ENCODE measurements around the gene FXYD7.
A peak's percentile ranks its signal among the peaks of the same experiment; 100 is the strongest.
"Not testable (repeated sequence)": the region's sequence is repeated elsewhere in the genome, so short reads cannot be mapped to it uniquely, and the experiment has no call there.

The FXYD7 gene

DNA sequence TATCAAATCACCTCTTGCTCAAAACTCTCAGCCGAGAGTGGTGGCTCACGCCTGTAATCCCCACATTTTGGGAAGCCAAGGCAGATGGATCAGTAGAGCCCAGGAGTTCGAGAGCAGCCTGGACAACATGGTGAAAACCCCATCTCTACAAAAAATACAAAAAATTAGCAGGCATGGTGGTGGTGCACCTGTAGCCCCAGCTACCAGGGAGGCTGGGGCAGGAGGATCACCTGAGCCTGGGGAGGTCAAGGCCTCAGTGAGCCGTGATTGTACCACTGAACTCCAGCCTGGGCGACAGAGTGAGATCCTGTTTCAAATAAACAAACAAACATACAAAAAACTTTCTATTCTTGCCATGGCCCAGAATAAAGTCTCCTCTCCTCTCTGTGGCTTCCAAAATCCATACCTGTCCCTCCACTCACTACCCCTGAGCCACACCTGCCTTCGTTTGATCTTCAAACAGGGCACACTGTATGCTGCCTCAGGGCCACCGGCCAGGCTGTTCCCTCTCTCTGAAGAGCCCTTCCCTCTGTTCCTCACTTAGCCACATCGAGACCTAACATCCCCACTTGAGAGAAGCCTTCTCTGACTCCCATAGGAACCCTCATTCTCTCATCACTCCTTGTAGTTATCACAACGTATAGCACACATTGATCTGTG, 14.5 kb upstream of the FXYD7 start:
- DNase-seq, result no peak

DNA sequence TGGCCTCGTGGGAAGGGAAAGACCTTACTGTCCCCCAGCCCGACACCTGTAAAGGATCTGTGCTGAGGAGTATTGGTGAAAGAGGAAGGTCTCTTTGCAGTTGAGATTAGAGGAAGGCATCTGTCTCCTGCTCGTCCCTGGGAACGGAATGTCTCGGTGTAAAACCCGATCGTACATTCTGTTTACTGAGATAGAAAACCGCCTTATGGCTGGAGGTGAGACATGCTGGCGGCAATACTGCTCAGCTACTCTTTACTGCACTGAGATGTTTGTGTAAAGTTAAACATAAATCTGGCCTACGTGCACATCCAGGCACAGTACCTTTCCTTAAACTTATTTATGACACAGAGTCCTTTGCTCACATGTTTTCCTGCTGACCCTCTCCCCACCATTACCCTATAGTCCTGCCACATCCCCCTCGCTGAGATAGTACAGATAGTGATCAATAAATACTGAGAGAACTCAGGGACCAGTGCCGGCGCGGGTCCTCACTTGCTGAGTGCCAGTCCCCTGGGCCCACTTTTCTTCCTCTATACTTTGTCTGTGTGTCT, 13.3 kb upstream of the FXYD7 start:
- not testable (repeated sequence) for DNase-seq

DNA sequence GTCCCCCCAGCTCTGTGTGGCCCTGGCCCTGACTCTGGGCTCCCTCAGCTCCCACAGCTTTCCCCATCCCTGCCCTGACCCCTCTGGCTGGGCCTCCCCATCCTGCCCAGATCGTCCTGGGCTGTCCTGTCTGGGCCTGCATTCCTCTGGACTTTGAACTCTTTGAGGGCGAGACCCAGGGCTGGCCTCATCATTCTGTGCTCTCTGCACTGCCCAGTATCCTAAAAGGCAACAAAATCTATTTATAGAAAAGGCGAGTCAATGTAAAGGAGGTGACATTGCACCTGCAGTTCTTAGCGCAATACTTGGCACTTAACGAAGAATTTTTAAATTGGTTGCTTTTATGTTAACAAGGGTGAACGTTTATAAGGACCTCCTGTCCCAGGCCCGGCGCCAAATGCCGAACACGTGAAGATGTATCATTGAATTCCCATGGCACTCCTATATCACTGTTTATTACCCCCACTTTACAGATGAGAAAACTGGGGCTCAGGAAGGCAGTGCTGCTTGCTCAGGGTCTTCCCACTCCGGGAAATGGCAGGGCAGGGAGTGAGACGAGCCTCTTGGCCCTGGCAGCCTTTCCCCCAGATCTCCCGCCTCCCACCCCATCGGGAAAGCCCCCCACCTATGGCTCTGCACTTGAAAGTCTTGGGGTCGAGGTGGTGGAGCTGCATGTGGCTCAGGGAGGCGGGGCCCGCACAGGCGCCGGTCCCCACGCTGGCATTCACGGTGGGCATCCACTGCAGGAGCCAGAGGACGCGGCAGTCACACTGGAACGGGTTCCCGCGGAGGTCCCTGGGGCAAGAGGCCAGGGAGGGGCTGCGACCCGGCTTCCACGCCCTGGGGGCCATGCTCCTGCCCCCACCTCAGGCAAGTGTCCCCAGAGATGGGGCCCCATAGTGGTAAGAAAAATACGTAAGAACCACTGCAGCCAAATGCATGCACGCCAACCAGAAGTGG, 12.0 kb upstream of the FXYD7 start:
- no peak for DNase-seq

DNA sequence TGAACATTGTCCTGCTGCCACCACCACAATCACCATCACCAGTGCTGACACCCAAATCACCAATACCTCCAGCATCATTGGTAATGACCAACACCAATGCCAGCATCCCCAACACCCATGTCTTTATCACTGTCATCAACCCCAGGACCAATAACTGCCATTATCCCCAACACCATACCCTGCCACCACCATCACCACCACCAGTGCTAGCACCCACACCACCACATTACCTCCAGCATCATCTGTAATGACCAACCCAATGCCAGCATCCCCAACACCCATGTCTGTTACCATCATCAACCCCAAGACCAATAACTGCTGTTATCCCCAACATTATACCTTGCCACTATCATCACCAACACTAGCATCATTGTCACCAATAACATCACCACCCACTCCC, 10.8 kb upstream of the FXYD7 start:
- DNase-seq, result no peak

DNA sequence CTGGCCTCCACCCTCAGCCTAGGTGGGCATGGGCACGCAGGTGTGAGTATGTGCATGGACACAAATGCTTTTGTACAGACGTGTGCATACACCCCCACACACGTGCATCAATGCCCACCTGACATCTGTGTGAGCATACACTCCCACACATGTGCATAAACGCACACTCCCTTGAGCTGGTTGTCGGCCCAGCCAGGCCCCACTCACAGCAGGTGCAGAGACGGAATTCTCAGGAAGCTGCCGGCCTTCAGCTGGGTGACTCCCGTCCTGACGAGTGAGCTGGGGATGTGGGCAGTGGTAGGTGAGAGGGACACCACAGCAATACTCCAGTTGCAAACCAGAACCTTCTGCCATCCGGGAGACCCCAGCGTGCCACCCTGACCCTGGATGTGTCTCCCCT, 9.2 kb upstream of the FXYD7 start:
- DNase-seq, result no peak

DNA sequence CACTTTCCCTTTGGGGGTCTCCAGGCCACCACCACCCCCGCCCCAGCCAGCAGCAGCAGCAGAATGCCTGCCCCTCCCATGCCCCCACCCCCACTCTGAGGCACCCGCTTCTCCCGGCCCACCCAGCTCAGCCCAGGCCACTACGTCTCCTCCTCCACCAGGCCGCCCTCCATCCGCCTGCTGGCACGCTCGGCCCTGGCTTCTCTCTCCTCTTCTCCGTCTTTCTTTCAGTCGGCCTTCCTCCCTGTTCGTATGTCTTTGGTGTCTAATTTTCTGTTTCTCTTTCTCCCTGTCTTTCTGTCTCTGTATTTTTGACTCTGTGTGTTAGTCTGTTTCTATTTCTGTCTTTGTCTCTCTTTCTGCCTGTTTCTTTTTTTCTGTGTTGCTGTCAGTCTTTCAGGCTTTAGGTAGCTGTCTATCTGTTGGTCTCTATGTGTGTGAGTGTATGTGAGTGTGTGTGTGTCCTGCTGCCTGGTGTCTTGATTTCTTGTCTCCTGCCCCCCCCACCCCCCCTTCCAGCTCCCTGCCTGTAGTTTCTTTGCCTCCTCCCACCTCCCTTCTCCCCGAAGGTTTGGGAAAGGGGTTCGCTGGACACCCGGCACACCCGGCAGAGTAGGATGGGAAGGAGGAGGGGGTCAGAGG, 8.3 kb upstream of the FXYD7 start, which contains the start of gene LGI4:
Gene LGI4, minus strand, starts transcription at position 459 of the 642 bp plus-strand sequence. Its CDS starts 379 bp downstream, at position 80.
- DNase-seq, result no peak

DNA sequence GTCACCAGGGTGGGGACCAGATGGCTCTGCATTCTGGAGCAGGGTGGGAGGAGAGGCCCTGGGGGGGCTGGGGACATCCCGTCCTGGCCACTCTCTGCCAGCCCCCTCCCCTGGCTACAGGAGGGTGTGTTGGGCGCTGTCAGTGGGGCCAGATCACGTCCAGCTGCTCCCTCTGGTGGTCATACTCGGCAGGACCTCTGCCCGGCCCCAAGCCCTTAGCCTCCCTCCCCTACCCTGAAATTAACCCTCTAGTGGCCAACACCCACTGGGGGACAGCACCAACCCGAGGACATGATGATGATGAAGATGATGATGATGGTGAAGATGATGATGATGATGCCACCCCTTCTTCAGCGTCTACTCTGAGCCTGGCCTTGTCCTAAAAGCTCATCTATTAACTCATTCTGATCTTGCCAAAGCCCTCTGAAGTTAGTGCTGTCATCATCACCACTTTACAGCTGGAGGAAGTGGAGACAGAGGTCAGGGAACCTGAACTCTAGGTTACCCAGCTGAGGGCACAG, 7.6 kb upstream of the FXYD7 start:
- DNase-seq, result no peak

DNA sequence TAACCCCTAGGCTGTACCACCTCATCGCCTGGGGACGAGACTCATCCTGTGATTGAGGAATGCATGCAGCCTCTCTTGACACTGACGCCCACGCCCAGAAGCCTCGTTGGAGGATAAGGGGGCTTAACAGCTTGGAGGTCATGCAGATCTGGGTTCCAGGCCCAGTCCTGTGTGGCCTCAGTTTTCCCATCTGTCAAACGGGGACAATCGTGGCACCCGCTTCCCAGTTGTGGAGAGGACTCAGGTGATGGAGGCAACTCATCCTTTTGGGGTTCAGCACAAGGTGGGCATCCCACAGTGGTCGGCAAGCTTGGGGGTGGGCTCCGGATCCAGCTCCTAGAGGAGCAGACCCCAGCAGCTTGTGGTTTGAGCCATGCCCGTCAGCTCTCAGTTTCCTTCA, 6.8 kb upstream of the FXYD7 start:
- no peak for DNase-seq

DNA sequence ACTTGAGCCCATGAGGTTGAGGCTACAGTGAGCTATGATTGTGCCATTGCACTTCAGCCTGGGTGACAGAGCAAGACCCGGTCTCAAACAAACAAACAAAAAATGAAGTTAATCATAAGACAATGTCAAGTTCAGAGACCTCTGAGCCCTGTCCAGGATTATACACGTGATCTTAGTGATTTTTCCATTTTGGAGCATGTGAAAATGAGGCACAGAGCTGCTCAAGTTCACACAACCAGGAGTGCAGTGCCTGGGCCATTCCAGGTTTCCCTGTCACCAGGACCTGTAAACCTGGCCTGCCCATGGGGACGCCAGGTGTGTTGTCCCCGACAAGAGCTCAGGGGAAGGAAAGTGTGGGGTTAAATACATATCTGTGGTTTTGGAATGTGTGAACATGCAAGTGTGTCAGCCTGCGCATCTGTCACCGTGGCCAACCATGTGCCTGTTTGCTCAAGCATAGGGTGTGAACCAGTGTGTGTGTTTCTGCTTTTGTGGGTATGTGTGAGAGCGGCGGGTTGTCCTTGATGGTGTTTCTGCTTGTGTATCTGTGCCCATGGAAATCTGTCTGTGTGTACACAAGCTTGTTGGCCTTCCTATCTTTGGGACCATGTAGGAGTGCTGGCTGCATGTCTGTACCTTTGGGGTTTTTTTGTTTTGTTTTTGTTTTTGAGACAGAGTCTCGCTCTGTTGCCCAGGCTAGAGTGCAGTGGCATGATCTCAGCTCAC, 5.9 kb upstream of the FXYD7 start:
- no peak for DNase-seq

DNA sequence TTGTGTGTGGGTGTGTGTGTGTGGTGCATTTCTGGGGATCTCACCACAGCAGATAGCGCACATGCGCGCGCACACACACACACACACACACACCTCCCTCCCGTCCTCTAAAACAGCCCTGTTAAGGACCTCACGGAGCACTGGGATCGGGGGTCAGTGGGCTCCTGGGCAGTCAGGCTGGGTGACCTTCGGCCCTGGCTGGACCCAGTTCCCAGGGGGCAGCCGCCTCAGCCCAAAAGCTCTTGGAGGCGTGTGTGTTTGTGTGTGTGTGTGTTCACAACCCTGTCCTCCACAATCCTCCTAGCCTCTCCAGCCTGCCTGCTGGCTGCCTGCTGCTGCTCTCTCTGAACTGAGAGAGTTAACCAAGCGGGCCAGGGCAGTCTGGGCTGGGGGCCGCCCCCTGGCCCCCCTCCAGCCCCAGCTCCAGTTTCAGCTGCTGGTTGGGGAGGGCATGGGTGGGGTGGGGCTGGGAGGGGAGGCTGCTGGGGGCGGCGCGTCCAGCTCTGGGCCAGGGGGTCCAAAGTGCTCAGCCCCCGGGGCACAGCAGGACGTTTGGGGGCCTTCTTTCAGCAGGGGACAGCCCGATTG, 4.7 kb upstream of the FXYD7 start, which contains the start of gene FXYD1:
Gene FXYD1, plus strand, starts transcription at position 520 of the 588 bp plus-strand sequence. CDS start 1,256 bp downstream, outside the sequence.
- DNase-seq, result no peak

DNA sequence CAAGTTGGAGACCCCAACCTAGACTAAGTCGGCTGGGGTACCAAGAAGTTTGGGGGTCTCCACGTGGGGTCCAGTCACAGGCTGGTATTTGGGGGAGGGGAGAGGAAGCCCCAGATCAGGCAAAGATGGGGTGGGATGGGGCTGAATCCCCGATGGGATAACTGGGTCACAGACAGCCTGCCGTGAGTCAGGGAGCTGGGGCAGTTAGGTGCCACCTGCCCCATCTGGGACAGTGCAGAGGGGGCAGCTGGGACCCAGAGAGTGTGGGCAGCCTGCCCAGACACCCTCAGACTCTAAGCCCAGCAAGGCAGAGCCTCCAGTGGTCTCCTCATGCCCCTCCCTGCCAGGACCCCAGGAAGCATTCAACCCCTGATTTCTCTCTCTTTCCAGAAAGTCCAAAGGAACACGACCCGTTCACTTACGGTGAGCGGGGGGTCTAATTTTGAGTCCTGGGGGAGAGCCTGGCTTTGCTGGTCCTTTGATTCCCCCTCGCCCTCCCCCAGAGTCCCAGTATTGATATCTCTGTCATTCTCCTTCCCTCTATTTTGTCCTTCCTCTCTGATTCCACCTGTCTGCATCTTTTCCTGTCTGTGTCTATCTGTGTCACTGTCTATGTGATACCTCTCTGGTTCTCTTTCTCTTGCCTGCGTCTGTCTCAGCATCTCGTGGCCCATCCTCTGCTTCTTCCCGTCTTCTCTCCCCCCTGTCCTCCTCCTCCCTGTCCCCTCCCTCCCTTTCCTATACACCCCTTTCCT, 2.7 kb upstream of the FXYD7 start:
- no peak for DNase-seq

DNA sequence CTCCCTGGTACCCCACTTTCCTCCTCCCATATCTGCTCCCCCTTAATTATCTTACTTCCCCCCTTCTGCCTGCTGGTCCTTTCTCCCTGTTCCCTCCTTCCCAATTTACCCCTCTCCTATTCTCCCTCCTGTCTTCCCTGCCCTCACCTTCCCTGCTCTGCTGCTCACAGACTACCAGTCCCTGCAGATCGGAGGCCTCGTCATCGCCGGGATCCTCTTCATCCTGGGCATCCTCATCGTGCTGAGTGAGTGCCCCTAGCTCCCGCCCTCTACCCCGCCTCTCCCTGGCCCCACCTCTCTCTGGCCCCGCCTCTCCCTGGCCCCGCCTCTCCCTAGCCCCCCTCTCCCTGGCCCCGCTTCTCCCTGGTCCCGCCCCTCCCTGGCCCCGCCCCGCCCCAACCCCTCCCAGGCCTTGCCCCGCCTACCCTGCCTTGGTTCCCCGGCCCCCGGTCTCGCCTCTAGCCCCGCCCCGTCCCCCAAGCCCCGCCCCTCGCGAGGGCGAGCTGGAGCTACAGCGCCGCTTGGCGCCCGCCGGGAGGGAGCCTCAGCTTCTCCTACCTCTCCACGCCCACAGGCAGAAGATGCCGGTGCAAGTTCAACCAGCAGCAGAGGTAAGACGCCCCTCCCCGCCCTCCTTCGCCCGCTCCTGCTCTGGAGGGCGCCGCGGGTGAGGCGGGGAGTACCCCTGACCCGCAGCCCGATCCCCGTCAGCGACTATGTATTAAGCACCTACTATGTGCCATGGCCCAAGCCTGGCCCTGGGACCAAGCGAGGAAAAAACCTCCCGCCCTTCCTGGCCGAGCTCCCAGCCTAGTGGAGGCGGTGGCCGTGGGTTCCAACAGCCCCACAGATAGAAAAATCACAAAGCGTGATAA, 1.9 kb upstream of the FXYD7 start:
- DNase-seq, result peak; percentile 52

DNA sequence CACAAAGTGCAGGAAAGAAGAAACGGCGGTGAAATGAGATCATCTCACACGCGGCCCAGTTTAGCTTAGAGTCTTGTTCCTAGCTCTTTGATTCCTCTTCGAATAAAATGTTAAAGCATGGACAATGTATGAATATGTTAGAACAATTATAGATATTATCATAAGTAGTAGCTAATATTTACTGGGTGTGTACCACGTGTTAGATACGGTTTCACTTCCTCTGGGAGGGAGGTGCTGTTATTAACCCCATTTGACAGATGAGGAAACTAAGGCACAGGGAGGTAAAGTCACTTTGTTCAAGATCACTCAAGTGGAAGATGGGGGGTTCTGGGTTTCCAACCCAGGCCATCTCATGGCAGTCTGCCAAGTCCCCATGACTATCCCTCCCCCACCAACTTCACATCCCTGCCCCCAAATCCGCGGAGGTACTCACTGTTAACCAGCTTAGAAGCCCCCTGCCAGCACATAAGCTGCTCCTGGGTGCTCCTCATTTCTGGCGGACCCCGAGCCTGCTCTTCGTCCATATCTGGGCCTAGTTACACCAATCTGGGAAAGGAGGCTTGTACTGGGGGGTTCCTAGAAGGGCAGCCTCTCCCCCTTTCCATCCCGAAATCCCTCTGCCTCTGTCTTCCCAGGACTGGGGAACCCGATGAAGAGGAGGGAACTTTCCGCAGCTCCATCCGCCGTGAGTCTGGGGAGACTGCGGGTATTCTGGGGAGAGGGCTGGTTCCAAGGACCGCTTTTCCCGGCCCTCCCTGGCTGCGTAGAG, 1.0 kb upstream of the FXYD7 start:
- DNase-seq, result no peak

DNA sequence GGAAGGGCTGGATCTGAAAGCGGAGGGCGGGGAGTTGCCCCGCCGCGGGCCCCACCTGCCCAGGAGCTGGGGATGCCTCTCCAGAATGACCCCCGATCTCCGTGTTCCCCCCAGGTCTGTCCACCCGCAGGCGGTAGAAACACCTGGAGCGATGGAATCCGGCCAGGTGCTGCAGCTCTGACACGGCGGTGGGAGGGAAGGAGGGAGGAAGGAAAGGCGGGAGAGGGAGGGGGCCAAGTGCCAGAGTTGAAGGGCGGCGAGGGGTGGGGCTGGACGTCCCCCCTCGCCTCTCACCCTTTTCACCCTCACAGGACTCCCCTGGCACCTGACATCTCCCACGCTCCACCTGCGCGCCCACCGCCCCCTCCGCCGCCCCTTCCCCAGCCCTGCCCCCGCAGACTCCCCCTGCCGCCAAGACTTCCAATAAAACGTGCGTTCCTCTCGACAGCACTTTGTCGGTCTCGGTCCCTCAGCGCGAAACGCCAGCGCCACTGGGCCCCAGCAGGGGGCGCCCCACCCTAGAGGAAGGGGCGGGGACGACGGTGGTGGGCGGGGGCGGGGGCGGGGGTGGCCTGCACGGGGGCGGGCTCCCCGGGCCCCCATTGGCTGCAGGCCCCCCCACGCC, 337 bp upstream of the FXYD7 start:
- no peak for DNase-seq

DNA sequence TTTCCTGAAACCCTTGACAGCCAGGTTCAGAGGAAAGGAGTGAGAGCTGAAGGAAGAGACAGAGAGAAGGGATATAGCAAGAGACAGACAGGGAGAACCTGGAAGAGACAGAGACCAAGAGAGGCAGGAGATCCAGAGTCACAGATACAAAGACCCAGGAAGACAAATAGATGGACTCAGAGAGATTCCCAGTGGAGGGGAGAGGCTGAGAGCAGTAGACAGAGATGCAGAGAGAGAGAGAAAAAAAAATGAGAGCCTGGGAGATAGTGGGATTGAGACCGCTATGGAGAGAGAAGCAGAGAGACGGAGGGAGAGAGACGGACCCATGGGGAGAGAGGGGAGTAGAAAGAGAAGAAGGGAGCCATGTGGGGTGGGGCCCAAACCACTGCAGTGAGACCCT, 763 bp downstream of the FXYD7 start:
- DNase-seq, result no peak

DNA sequence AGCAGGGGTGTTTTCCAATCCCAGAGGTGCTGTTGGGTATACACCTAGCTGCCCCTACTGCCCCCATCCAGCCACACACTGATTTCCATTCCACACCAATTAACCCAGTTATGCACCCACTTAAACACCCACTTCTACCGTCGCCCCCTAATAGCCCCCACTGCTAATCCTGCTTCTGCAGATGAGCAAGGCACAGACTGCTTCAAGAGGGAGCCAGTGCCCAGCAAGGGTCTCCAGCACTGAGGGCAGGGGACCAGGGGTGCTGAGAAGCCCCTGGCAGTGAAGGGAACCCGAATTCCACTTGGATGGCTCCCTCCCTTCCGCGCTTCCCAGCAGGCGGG, 1.2 kb downstream of the FXYD7 start:
- DNase-seq, result no peak

DNA sequence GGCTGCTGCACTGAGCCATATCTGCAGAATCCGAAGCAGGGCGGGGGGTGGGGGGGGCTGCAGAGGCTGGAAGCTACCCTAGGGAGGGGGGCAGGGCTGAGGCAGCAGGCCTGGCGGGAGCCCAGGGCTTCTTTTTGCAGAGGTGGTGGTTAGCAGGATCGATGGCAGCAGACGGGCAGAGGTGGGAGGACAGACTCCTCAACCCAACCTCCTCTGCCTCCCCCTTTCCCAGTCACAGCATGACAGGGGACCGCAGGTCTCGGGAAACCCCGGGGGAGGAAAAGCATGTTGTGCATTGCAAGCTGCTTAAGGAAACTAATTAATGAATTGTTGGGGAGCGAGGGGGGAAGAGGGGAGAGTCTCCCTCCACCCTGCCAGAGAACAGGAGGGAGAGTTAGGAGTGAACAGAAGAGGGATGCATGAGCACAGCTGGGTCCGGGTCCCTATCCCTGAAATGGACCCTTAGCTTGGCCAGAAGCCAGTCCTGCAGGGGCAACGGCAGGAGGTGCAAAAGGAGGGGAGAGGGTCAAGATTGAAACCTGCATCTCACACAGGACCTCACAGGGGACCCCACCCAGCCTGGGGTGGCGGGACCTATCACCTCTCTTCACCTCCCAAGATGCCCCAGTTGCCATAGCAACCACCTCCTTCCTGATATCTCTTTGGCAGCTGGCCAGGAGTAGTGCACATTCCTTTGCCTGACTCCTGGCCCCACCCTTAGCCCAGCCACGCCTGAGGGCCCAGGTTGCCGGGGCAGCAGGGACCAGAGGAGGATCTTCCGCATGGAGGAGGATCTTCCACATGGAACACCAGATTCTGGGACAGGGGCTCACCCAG, 1.8 kb downstream of the FXYD7 start:
- DNase-seq, result no peak

Data from NCI-H1436 (cell line).